A673 (cell line): ENCODE results near the gene NUDT15. TPM values are rescaled to one million over a fixed set of nuclear protein-coding genes. Genes with fewer than 3 reads are reported as not detected.
"Not testable (repeated sequence)": the region's sequence is repeated elsewhere in the genome, so short reads cannot be mapped to it uniquely, and the experiment has no call there.

Experiments used
- BruUV-seq: library from RNA; stranded (reverse); fragments of 400-500 nt; replicated peaks from 2 replicates; lab custom pipeline; 2021; lab: Mats Ljungman, UMichigan
- CTCF ChIA-PET: fragments of 300-600 bp; sonication (Branson Sonifier 250); formaldehyde crosslinking; loops from one replicate; lab custom pipeline; 2022; ENCODE audit warnings: antibody characterized with exemption; lab: Charles Lee
- POLR2A ChIA-PET: fragments of 300-600 bp; sonication (Branson Sonifier 250); formaldehyde crosslinking; loops from one replicate; lab custom pipeline; 2022; ENCODE audit warnings: antibody characterized with exemption; ENCODE audit not compliant: low non-redundant PET; lab: Charles Lee
- DNase-seq: peaks from one replicate; pipeline ENCODE4 v3.0.0-alpha.2; 2015; ENCODE audit warnings: low spot score
- H3K27ac ChIP-seq: fragments of 200-600 bp; sonication (generic); 2 replicates; pipeline ENCODE4 v1.5.1; 2016; ENCODE audit warnings: mixed run types, low read depth, mild to moderate bottlenecking, mixed read lengths, antibody characterized with exemption, low read length; ENCODE audit not compliant: poor library complexity, severe bottlenecking
- H3K27me3 ChIP-seq: fragments of 200-600 bp; sonication (generic); replicated peaks from 2 replicates; pipeline ENCODE4 v1.6.1; 2017; ENCODE audit warnings: mixed run types, low read depth, mild to moderate bottlenecking, mixed read lengths, antibody characterized with exemption, low read length; ENCODE audit not compliant: insufficient read depth, poor library complexity
- H3K36me3 ChIP-seq: fragments of 200-600 bp; sonication (generic); 2 replicates; pipeline ENCODE4 v1.6.1; 2016; ENCODE audit warnings: mixed run types, mild to moderate bottlenecking, mixed read lengths, antibody characterized with exemption, low read length; ENCODE audit not compliant: insufficient read depth, poor library complexity, severe bottlenecking
- H3K4me1 ChIP-seq: fragments of 200-600 bp; sonication (generic); 2 replicates; pipeline ENCODE4 v1.6.1; 2017; ENCODE audit warnings: mixed run types, mild to moderate bottlenecking, mixed read lengths, antibody characterized with exemption, low read length; ENCODE audit not compliant: insufficient read depth, poor library complexity, severe bottlenecking
- H3K4me3 ChIP-seq: fragments of 200-600 bp; sonication (generic); 2 replicates; pipeline ENCODE4 v1.5.1; 2016; ENCODE audit warnings: low read depth, mixed run types, mild to moderate bottlenecking, mixed read lengths, low read length; ENCODE audit not compliant: poor library complexity, severe bottlenecking
- H3K9me3 ChIP-seq: fragments of 200-600 bp; sonication (generic); 2 replicates; pipeline ENCODE4 v1.6.1; 2016; ENCODE audit warnings: mixed run types, low read depth, mild to moderate bottlenecking, mixed read lengths, antibody characterized with exemption, low read length; ENCODE audit not compliant: poor library complexity, severe bottlenecking
- CTCF ChIP-seq: fragments of 300-800, 200-600 bp; sonication (generic); conservative IDR thresholded peaks from 2 replicates; pipeline ENCODE4 v1.5.1; 2017; ENCODE audit warnings: low read depth, mild to moderate bottlenecking, antibody characterized with exemption, low read length, moderate library complexity, mixed read lengths
- EZH2 ChIP-seq: fragments of 200-600 bp; sonication (generic); IDR thresholded peaks from 2 replicates; pipeline ENCODE4 v1.6.1; 2017; ENCODE audit warnings: borderline replicate concordance, low read depth, mild to moderate bottlenecking, mixed read lengths, antibody characterized with exemption, low read length; ENCODE audit not compliant: poor library complexity, severe bottlenecking
- intact Hi-C: fragments of 100-400 bp; cut with micrococcal nuclease; formaldehyde crosslinking; loops from one replicate; pipeline ENCODE4 v1.10.0; 2022; ENCODE audit not compliant: unreplicated experiment
- total RNA-seq: library from RNA; stranded (reverse); gene quantifications from 2 replicates; pipeline ENCODE4 v1.2.3, GENCODE V29; 2021

Gene NUDT15
- total RNA-seq, 1 experiment from 2014 or later, result 52.2 TPM

GRCh38 chr13:48050550-48050949, 13.0 kb downstream of the NUDT15 start:
- ChIA-PET CTCF (no interaction called here), POLR2A (no interaction called here)
- DNase-seq, result no peak
- no peak for TF ChIP-seq EZH2
- TF ChIP-seq CTCF, result no peak
- BruUV-seq, result no TSS peak
- no peak overlapping the region for H3K4me3 ChIP-seq
- no peaks in the 10 kb centered on the region for H3K27me3 ChIP-seq
- no peak overlapping the region for H3K27ac ChIP-seq
- intact Hi-C loops, result no loop called here
- H3K36me3 ChIP-seq, result peaks cover 37% of the 10 kb centered on the region
- no peaks in the 10 kb centered on the region for H3K9me3 ChIP-seq
- H3K4me1 ChIP-seq, result no peaks in the 10 kb centered on the region

- intact Hi-C loops, result no loop called here
- no peak for DNase-seq
- H3K9me3 ChIP-seq, result no peaks in the 10 kb centered on the region
- TF ChIP-seq EZH2 (no peak), CTCF (no peak)
- BruUV-seq, result no TSS peak
- H3K27me3 ChIP-seq, result no peaks in the 10 kb centered on the region
- H3K4me3 ChIP-seq, result no peak overlapping the region
- H3K27ac ChIP-seq, result no peak overlapping the region
- H3K36me3 ChIP-seq, result peaks cover 27% of the 10 kb centered on the region
- no peaks in the 10 kb centered on the region for H3K4me1 ChIP-seq
- ChIA-PET CTCF (no interaction called here), POLR2A (no interaction called here)
These were observed 17.1 kb downstream of the NUDT15 start for GRCh38 chr13:48054601-48055000.

- Histone ChIP-seq H3K27me3 (no peaks in the 10 kb centered on the region), H3K36me3 (peaks cover 25% of the 10 kb centered on the region), H3K4me3 (no peak overlapping the region), H3K4me1 (no peaks in the 10 kb centered on the region), H3K9me3 (no peaks in the 10 kb centered on the region), H3K27ac (no peak overlapping the region)
- POLR2A ChIA-PET, result no interaction called here
- intact Hi-C loops, result no loop called here
- no TSS peak for BruUV-seq
- no peak for DNase-seq
- TF ChIP-seq CTCF (no peak), EZH2 (no peak)
- CTCF ChIA-PET, result no interaction called here
These were observed 18.2 kb downstream of the NUDT15 start for GRCh38 chr13:48055712-48056111.

GRCh38 chr13:48058536-48058935, 21.0 kb downstream of the NUDT15 start:
- H3K4me3 ChIP-seq, H3K4me1 ChIP-seq, BruUV-seq, H3K9me3 ChIP-seq, DNase-seq, H3K27me3 ChIP-seq, CTCF ChIA-PET, POLR2A ChIA-PET, H3K27ac ChIP-seq, intact Hi-C loops: not testable (repeated sequence)
- H3K36me3 ChIP-seq, result peaks cover 11% of the 10 kb centered on the region

GRCh38 chr13:48059951-48060350, 22.4 kb downstream of the NUDT15 start:
- H3K27ac ChIP-seq, H3K36me3 ChIP-seq, H3K27me3 ChIP-seq, CTCF ChIA-PET, BruUV-seq, H3K4me3 ChIP-seq, DNase-seq, POLR2A ChIA-PET, intact Hi-C loops, H3K9me3 ChIP-seq, H3K4me1 ChIP-seq: not testable (repeated sequence)
